Lower lobe of right lung (tissue), 2 donors: ENCODE results near the gene LSAMP. TPM values are rescaled to one million over a fixed set of nuclear protein-coding genes. Genes with fewer than 3 reads are reported as not detected.
A peak's percentile ranks its signal among the peaks of the same experiment; 100 is the strongest.

Source experiments
- ATAC-seq, 2 donors: fragments of 200-7000 bp; cut with Tn5 transposase; one replicate each; pipeline ENCODE4 v1.9.1; 2020 to 2022; ENCODE audit warnings: mild to moderate bottlenecking in 2 of 2, moderate library complexity in 2 of 2
- DNase-seq: peaks from one replicate; pipeline ENCODE4 v3.0.0-alpha.2; 2020
- H3K27ac ChIP-seq: fragments of 200-600 bp; one replicate; pipeline ENCODE4 v1.8.0; 2022
- H3K27me3 ChIP-seq: fragments of 200-600 bp; one replicate; pipeline ENCODE4 v1.8.0; 2022; ENCODE audit warnings: low read depth
- H3K36me3 ChIP-seq: fragments of 200-600 bp; one replicate; pipeline ENCODE4 v1.8.0; 2022; ENCODE audit warnings: mild to moderate bottlenecking
- H3K4me1 ChIP-seq: fragments of 200-600 bp; one replicate; pipeline ENCODE4 v1.8.0; 2022
- H3K4me3 ChIP-seq: fragments of 200-600 bp; one replicate; pipeline ENCODE4 v1.8.0; 2022; ENCODE audit warnings: mild to moderate bottlenecking
- H3K9me3 ChIP-seq: fragments of 200-600 bp; one replicate; pipeline ENCODE4 v1.8.0; 2022
- CTCF ChIP-seq: fragments of 200-600 bp; IDR thresholded peaks from one replicate; pipeline ENCODE4 v1.8.0; 2022; ENCODE audit warnings: antibody characterized with exemption, mild to moderate bottlenecking
- intact Hi-C: fragments of 100-400 bp; cut with DNase I; formaldehyde crosslinking; loops from one replicate; pipeline ENCODE4 v1.11.0; 2022
- total RNA-seq: library from RNA; stranded (reverse); fragmentation: NEBNext Ultra II Directional; extraction: Animal tissue kit (Norgen Biotek cat#: 25700); gene quantifications from one replicate; pipeline ENCODE4 v1.2.1, GENCODE V29; 2021
- donor health status: DM: no; HTN: yes; CAD: no; lungs with severe emphysema.

LSAMP gene
- total RNA-seq, 1 donor from 2014 or later = 20.1 TPM

- DNase-seq (no peak), ATAC-seq (no peak)
- TF ChIP-seq CTCF = no peak
- no peaks in the 10 kb centered on the region for H3K9me3 ChIP-seq
- H3K27me3 ChIP-seq = no peaks in the 10 kb centered on the region
- intact Hi-C loops = no loop called here
- no peaks in the 10 kb centered on the region for H3K4me1 ChIP-seq
- no peak overlapping the region for H3K27ac ChIP-seq
- H3K4me3 ChIP-seq = no peak overlapping the region
- H3K36me3 ChIP-seq = no peaks in the 10 kb centered on the region
These were observed 294.6 kb downstream of the LSAMP start for GRCh38 chr3:116150655-116151167.

GRCh38 chr3:116148881-116149851 is 296.1 kb downstream of the LSAMP start:
- Histone ChIP-seq H3K36me3 (no peaks in the 10 kb centered on the region), H3K27me3 (no peaks in the 10 kb centered on the region), H3K9me3 (peaks cover 5% of the 10 kb centered on the region), H3K4me1 (no peaks in the 10 kb centered on the region), H3K4me3 (no peak overlapping the region), H3K27ac (no peak overlapping the region)
- TF ChIP-seq CTCF = no peak
- DNase-seq = no peak
- intact Hi-C loops = no loop called here
- no peak for ATAC-seq

- no peaks in the 10 kb centered on the region for H3K27me3 ChIP-seq
- TF ChIP-seq CTCF = no peak
- no peak overlapping the region for H3K27ac ChIP-seq
- no peaks in the 10 kb centered on the region for H3K4me1 ChIP-seq
- peaks cover 5% of the 10 kb centered on the region for H3K9me3 ChIP-seq
- DNase-seq (no peak), ATAC-seq (no peak)
- H3K36me3 ChIP-seq = no peaks in the 10 kb centered on the region
- no peak overlapping the region for H3K4me3 ChIP-seq
- intact Hi-C loops = no loop called here
These were observed 299.7 kb downstream of the LSAMP start for GRCh38 chr3:116145613-116146012.

- Histone ChIP-seq H3K27ac (no peak overlapping the region), H3K36me3 (no peaks in the 10 kb centered on the region), H3K27me3 (no peaks in the 10 kb centered on the region), H3K9me3 (peaks cover 5% of the 10 kb centered on the region), H3K4me1 (no peaks in the 10 kb centered on the region), H3K4me3 (no peak overlapping the region)
- DNase-seq = no peak
- intact Hi-C loops = no loop called here
- no peak for TF ChIP-seq CTCF
- ATAC-seq = no peak
These were observed 303.6 kb downstream of the LSAMP start for GRCh38 chr3:116141724-116142123.

- H3K36me3 ChIP-seq = no peaks in the 10 kb centered on the region
- peaks cover 10% of the 10 kb centered on the region for H3K4me1 ChIP-seq
- H3K4me3 ChIP-seq = no peak overlapping the region
- DNase-seq (no peak), ATAC-seq (no peak)
- intact Hi-C loops = no loop called here
- H3K27ac ChIP-seq = no peak overlapping the region
- peaks cover 2% of the 10 kb centered on the region for H3K9me3 ChIP-seq
- no peaks in the 10 kb centered on the region for H3K27me3 ChIP-seq
- peak; percentile 76 for TF ChIP-seq CTCF
These were observed 305.1 kb downstream of the LSAMP start for GRCh38 chr3:116140100-116140689.
